CD8-positive, alpha-beta memory T cell (primary cell): ENCODE measurements around the gene BAG5. TPM values are rescaled to one million over a fixed set of nuclear protein-coding genes. Genes with fewer than 3 reads are reported as not detected.
"Not testable (repeated sequence)": the region's sequence is repeated elsewhere in the genome, so short reads cannot be mapped to it uniquely, and the experiment has no call there.

Experiments
- CTCF ChIA-PET: fragments of 350-600 bp; sonication (Branson Sonifier 250); formaldehyde crosslinking; loops from one replicate; lab custom pipeline; 2021; ENCODE audit warnings: antibody characterized with exemption; lab: Charles Lee
- POLR2A ChIA-PET: fragments of 350-600 bp; sonication (Branson Sonifier 250); formaldehyde crosslinking; loops from one replicate; lab custom pipeline; 2021; ENCODE audit warnings: antibody characterized with exemption; lab: Charles Lee
- DNase-seq, 5 donors: peaks; one replicate each; pipeline versions ENCODE4 v3.0.0 to v3.0.0-alpha.2; 2020 to 2022; ENCODE audit warnings: mixed read lengths in 1 of 5
- H3K27ac ChIP-seq: one replicate; pipeline ENCODE4 v1.7.0; 2013; ENCODE audit warnings: low read depth, mild to moderate bottlenecking, low read length, moderate library complexity
- H3K27me3 ChIP-seq: 2 replicates; pipeline ENCODE4 v1.7.0; 2013; ENCODE audit warnings: low read length, mild to moderate bottlenecking; ENCODE audit not compliant: insufficient read depth, poor library complexity, severe bottlenecking
- H3K36me3 ChIP-seq: 2 replicates; pipeline ENCODE4 v1.7.0; 2013; ENCODE audit warnings: mild to moderate bottlenecking, low read length, moderate library complexity; ENCODE audit not compliant: insufficient read depth
- H3K4me1 ChIP-seq: 2 replicates; pipeline ENCODE4 v1.7.0; 2013; ENCODE audit warnings: mild to moderate bottlenecking, low read length, moderate library complexity; ENCODE audit not compliant: insufficient read depth
- H3K4me3 ChIP-seq: 2 replicates; pipeline ENCODE4 v1.7.0; 2013; ENCODE audit warnings: mild to moderate bottlenecking, low read length
- H3K9me3 ChIP-seq: 2 replicates; pipeline ENCODE4 v1.7.0; 2013; ENCODE audit warnings: mild to moderate bottlenecking, low read length
- H3K27ac Mint-ChIP-seq, 8 donors: one replicate each; pipeline ENCODE4 v1.8.0; 2020 to 2021; ENCODE audit warnings: mixed read lengths in 8 of 8, mild to moderate bottlenecking in 6 of 8, inconsistent platforms in 3 of 8, moderate library complexity in 3 of 8
- H3K27me3 Mint-ChIP-seq, 2 donors: one replicate each; pipeline ENCODE4 v1.8.0; 2020 to 2021; ENCODE audit warnings: mixed read lengths in 2 of 2, mild to moderate bottlenecking in 1 of 2, moderate library complexity in 1 of 2
- H3K36me3 Mint-ChIP-seq, 3 donors: one replicate each; pipeline ENCODE4 v1.8.0; 2020 to 2021; ENCODE audit warnings: mixed read lengths in 3 of 3, inconsistent platforms in 1 of 3, mild to moderate bottlenecking in 1 of 3
- H3K4me1 Mint-ChIP-seq, 3 donors: one replicate each; pipeline ENCODE4 v1.8.0; 2020 to 2021; ENCODE audit warnings: mixed read lengths in 3 of 3, inconsistent platforms in 1 of 3, mild to moderate bottlenecking in 1 of 3
- H3K4me3 Mint-ChIP-seq, 7 donors: one replicate each; pipeline ENCODE4 v1.8.0; 2020 to 2021; ENCODE audit warnings: mixed read lengths in 7 of 7, mild to moderate bottlenecking in 6 of 7, moderate library complexity in 4 of 7, inconsistent platforms in 2 of 7
- H3K9me3 Mint-ChIP-seq, 5 donors: one replicate each; pipeline ENCODE4 v1.8.0; 2020 to 2022; ENCODE audit warnings: mixed read lengths in 5 of 5, mild to moderate bottlenecking in 3 of 5, moderate library complexity in 2 of 5, inconsistent platforms in 1 of 5
- polyA plus RNA-seq: library from polyadenylated mRNA; unstranded; fragments of 300-500 nt; fragmentation: Illumina TruSeq; gene quantifications from one replicate; pipeline ENCODE4 v1.2.3, GENCODE V29; 2021
- total RNA-seq, 2 experiments: library from RNA; stranded (reverse); gene quantifications; one replicate each; pipeline ENCODE4 v1.2.3, GENCODE V29; 2021

BAG5 gene
- total and polyA plus RNA-seq, 3 experiments from 2014 or later, result 35.9 to 40.7 (median 38.1) TPM

- peaks cover 13% of the 10 kb centered on the region for H3K4me1 ChIP-seq
- no peaks in the 10 kb centered on the region for H3K27me3 ChIP-seq
- ChIA-PET POLR2A (no interaction called here), CTCF (interaction anchor here (1.2 to 5.5 kb wide), 8 partner anchors 10 to 64 kb away, joined by 3 to 61 read pairs (median 8); partner anchors contain the start of gene TRMT61A)
- H3K36me3 ChIP-seq, result no peaks in the 10 kb centered on the region
- no peaks in the 10 kb centered on the region for H3K9me3 Mint-ChIP-seq
- peak overlapping the region in 1 of 7 donors; percentile 88 for H3K4me3 Mint-ChIP-seq
- H3K4me3 ChIP-seq, result no peak overlapping the region
- H3K9me3 ChIP-seq, result no peaks in the 10 kb centered on the region
- peak overlapping the region; percentile 6 for H3K27ac ChIP-seq
- peaks cover 0 to 3% (median 0%) of the 10 kb centered on the region in 3 donors for H3K36me3 Mint-ChIP-seq
- no peak overlapping the region for H3K27ac Mint-ChIP-seq
- peaks cover 0 to 16% (median 8%) of the 10 kb centered on the region in 3 donors for H3K4me1 Mint-ChIP-seq
- peaks cover 1 to 5% of the 10 kb centered on the region in 2 donors for H3K27me3 Mint-ChIP-seq
- peak in 1 of 5 donors; percentile 40 for DNase-seq
These were observed 44.6 kb downstream of the BAG5 start for GRCh38 chr14:103517721-103518421.

- Histone ChIP-seq H3K4me3 (no peak overlapping the region), H3K9me3 (no peaks in the 10 kb centered on the region), H3K36me3 (no peaks in the 10 kb centered on the region), H3K27me3 (no peaks in the 10 kb centered on the region), H3K4me1 (peaks cover 13% of the 10 kb centered on the region), H3K27ac (no peak overlapping the region)
- no peak overlapping the region for H3K27ac Mint-ChIP-seq
- H3K36me3 Mint-ChIP-seq, result peaks cover 0 to 8% (median 0%) of the 10 kb centered on the region in 3 donors
- ChIA-PET POLR2A (no interaction called here), CTCF (interaction anchor here (2.5 to 5.5 kb wide), 4 partner anchors 9 to 31 kb away, joined by 10 to 61 read pairs (median 21); partner anchors contain the start of gene TRMT61A)
- H3K4me3 Mint-ChIP-seq, result no peak overlapping the region
- no peaks in the 10 kb centered on the region for H3K9me3 Mint-ChIP-seq
- peak in 1 of 5 donors; percentile 35 for DNase-seq
- H3K27me3 Mint-ChIP-seq, result peaks cover 0 to 5% of the 10 kb centered on the region in 2 donors
- H3K4me1 Mint-ChIP-seq, result peaks cover 0 to 16% (median 8%) of the 10 kb centered on the region in 3 donors
These were observed 45.3 kb downstream of the BAG5 start for GRCh38 chr14:103517174-103517566.

DNA sequence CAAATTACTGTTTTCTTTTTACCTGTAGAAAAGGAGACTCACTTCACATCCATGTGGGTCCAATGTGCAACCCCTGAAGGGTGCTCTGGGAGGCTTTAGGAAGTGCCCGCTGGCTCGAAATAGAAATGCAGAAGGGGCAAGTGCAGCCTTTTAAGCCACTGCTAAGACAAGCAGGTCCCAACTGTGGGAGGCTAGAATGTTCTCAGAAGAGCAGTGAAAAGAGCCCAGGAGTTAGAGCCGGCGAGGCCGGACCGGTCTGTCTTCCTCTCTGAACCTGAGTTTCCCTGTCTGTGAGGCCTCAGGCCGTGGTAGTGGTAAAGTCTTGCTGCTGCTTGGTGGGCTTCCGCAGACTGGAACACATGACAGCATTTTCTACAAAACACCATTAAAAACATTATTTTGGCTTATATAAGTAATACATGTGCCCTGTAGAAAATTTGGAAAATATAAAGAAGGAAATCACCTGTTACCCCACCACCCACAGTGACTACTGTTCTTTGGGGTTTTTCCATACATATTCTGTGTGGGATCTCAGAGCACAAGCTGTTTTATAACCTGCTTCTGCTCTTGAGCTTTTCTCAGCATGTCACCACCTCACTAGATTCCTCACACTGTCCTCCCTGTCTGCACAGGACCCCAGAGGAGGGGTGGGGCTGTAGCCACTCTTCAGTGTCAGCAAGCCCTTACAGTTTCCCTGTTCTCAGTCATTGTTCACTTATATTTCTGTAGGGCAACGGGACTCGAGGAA, 45.9 kb downstream of the BAG5 start:
- Histone ChIP-seq H3K27me3 (no peaks in the 10 kb centered on the region), H3K27ac (no peak overlapping the region), H3K36me3 (no peaks in the 10 kb centered on the region), H3K4me1 (peaks cover 13% of the 10 kb centered on the region), H3K9me3 (no peaks in the 10 kb centered on the region), H3K4me3 (no peak overlapping the region)
- Mint-ChIP-seq H3K27ac (no peak overlapping the region), H3K27me3 (peaks cover 0 to 5% of the 10 kb centered on the region in 2 donors), H3K36me3 (peaks cover 0 to 8% (median 0%) of the 10 kb centered on the region in 3 donors), H3K4me1 (peaks cover 0 to 16% (median 8%) of the 10 kb centered on the region in 3 donors), H3K9me3 (no peaks in the 10 kb centered on the region), H3K4me3 (no peak overlapping the region)
- ChIA-PET POLR2A (no interaction called here), CTCF (interaction anchor here (2.8 to 5.5 kb wide), 3 partner anchors 8 to 31 kb away, joined by 10 to 61 read pairs (median 22); partner anchors contain the start of gene TRMT61A)
- DNase-seq, result peak in 1 of 5 donors; percentile 6

DNA sequence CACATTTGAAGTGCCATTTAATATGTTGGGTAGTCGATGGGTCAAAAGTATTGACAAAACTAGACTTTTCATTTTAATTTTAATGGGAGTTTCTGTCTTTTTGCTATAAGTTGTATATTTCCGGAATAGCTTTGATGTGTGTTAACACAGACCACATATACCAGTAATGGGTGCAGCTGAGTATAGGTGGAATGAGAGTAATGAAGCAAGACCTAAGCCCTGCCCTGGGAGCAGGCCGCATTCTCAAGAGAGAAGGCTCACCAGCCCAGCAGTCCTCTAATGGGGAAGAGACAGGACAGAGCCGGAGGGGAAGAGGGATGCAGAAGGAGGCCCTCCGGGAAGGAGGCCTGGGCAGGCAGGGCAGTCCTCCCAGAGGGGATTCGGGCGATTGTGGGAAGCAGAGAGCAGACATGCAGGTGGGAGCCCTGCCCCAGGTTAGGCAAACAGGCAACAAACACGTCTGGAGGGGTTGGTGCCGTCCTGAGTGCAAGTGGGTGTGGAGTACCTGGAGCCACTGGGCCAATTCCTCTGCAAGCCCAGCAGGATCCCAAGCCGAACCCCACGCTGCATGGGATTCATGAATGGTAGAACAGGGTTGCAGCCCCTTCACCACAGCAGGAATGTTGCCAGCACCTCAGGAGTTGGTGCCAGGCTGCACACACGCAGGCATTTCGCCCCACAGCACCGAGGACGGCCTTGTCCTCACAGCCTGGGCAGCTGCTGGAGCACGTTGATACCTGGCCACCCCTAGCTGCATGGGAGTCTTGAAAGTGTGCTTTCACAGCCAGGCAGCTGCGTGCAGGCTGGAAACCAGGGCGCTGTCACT, 47.6 kb downstream of the BAG5 start:
- Histone ChIP-seq H3K27ac (no peak overlapping the region), H3K27me3 (no peaks in the 10 kb centered on the region), H3K4me1 (peaks cover 8% of the 10 kb centered on the region), H3K36me3 (no peaks in the 10 kb centered on the region), H3K4me3 (no peak overlapping the region), H3K9me3 (no peaks in the 10 kb centered on the region)
- H3K36me3 Mint-ChIP-seq, result peaks cover 0 to 23% (median 0%) of the 10 kb centered on the region in 3 donors
- peaks cover 0 to 12% (median 7%) of the 10 kb centered on the region in 3 donors for H3K4me1 Mint-ChIP-seq
- POLR2A ChIA-PET, result no interaction called here
- DNase-seq, result peak in 1 of 5 donors; percentile 25
- H3K4me3 Mint-ChIP-seq, result no peak overlapping the region
- H3K9me3 Mint-ChIP-seq, result no peaks in the 10 kb centered on the region
- CTCF ChIA-PET, result interaction anchor here (0.9 kb wide), 1 partner anchor 34 kb away, joined by 3 read pairs; no protein-coding TSS in a partner anchor
- peaks cover 0 to 5% of the 10 kb centered on the region in 2 donors for H3K27me3 Mint-ChIP-seq
- no peak overlapping the region for H3K27ac Mint-ChIP-seq

- no peaks in the 10 kb centered on the region for H3K27me3 ChIP-seq
- no peaks in the 10 kb centered on the region for H3K4me1 ChIP-seq
- Mint-ChIP-seq H3K27me3 (no peaks in the 10 kb centered on the region), H3K4me1 (peaks cover 0 to 4% (median 3%) of the 10 kb centered on the region in 3 donors), H3K36me3 (peaks cover 0 to 33% (median 0%) of the 10 kb centered on the region in 3 donors), H3K9me3 (no peaks in the 10 kb centered on the region), H3K27ac (peak overlapping the region in 2 of 8 donors; percentile 11 to 46), H3K4me3 (peak overlapping the region in 1 of 7 donors; percentile 63)
- ChIA-PET POLR2A (no interaction called here), CTCF (no interaction called here)
- no peaks in the 10 kb centered on the region for H3K36me3 ChIP-seq
- DNase-seq, result peak in 1 of 5 donors; percentile 14
- H3K9me3 ChIP-seq, result no peaks in the 10 kb centered on the region
- H3K27ac ChIP-seq, result no peak overlapping the region
- H3K4me3 ChIP-seq, result no peak overlapping the region
These were observed 49.5 kb downstream of the BAG5 start for GRCh38 chr14:103512701-103513611.

GRCh38 chr14:103512180-103512579, 50.3 kb downstream of the BAG5 start:
- Mint-ChIP-seq H3K27ac (peak overlapping the region in 1 of 8 donors; percentile 79), H3K36me3 (peaks cover 0 to 39% (median 0%) of the 10 kb centered on the region in 3 donors)
- H3K4me1 ChIP-seq, POLR2A ChIA-PET, H3K27me3 Mint-ChIP-seq, H3K36me3 ChIP-seq, H3K4me1 Mint-ChIP-seq, H3K4me3 Mint-ChIP-seq, H3K27me3 ChIP-seq, H3K9me3 ChIP-seq, CTCF ChIA-PET, DNase-seq, H3K9me3 Mint-ChIP-seq, H3K4me3 ChIP-seq, H3K27ac ChIP-seq: not testable (repeated sequence)
